ENCODE data around the gene HS1BP3.

Gene HS1BP3

DNA sequence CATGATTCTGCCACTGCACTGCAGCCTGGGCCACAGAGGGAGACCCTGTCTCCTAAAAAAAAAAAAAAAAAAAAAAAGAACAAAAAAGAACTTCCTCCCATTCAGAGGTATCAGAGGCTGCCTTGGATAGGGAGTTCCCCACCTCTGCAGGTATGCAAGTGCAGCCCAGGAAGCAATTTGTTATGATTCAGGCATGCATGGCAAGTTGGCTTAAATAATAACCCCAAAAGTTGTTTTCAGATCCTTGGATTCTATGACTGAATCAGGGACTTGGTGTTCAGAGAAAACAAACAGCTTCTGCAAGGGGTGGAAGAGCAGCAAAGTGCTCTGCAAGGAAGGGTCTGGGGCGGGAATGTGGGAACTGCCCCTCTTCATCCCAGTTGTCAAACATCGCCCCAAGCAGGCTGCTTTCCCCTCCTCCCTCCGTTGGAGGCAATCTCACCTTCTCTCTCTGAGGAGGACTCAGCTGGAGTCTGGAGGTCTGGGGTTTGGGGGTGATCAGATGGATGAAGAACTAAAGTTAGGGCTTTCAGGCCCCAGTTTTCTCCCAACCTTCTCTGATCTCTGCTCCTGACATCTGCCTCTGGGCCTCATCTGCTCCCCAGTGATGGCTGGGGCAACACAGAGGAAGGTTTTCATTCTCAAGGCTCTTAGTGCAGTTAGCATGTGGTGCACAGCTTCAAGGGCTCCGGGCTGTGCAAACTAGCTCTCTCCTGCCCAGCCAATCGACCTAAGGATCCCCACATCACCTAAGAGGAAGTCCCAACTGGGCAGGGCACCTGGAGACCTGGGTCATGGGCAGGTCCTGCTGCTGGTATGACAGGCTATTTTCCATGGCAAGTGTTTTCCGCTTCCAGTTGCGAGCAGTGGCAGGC is 12.5 kb upstream of the HS1BP3 start:
- no peak for DNase-seq (ENCODE audit: low read depth in 3 of 3)

DNA sequence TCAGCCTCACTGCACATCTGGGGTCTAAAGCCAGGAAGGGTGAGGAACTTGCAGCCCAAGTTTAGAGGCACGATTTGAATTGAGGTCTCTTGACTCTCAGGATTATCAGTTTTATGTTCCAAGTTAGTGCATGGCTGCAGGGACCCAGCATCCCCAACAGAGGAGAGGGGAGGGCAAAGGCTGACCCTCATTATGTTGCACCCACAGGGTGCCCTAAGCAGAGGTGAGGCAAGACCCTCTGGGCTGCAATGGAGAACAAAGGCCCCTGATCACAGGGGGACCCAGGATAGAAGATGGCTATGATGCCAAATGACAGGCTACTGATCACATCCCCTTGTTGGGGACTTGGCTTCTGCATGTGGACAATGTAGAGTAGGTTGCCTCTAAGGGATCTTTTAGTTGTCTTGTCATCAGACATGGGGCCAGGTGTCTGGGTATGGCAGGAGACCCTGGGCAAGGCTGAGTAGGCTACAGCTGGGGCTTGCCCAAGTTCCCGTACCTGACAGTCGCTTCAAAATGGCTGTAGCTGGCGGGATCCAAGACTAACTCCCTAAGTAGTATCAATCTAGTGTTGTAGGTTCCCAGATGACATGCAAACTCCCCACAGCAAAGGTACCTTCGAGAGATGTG is 11.5 kb upstream of the HS1BP3 start:
- no peak for DNase-seq (ENCODE audit: low read depth in 3 of 3)

DNA sequence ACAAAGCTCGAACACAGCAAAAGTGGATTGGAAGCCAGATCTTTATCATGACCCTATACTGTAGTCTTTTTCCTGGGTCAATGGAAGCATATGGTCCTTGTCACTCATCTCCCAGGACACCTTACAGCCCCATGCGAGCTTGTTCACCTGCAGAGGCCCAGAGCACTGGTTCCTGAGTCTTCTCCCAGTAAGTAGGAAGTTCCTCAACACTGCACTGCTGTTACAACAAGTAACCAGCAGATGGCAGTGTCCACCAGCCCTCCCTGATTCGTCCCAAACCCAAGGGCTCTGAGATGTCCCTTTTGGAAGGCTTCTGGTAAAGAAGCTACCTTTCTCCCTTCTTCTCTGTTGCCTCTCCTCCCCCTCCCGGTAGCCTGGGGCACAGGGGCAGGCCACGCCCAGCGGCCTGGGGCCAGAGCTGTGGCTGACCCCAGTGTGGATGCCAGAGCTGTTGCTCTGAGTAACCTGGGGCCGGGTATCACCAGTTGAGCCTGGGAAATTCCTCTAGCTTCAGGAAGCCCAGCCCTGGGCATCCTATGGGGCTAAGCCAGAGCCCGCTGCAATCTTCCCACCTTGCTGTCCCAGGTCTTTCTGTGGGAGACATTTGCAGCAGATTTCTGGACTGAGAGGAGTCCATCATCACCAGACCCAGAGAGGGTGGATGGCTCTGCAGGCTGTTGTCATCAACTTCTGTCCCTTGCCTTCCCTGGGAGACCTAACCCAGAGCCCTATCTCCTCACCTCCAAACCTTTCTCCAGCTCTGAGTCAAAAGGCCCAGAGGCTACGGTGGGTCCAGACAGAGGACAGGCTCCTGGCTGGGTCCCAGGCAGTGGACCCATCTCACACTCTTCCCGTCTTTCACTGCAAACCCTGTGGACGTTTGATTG is 10.8 kb upstream of the HS1BP3 start:
- peak; percentile 49 to 53 (median 49) for DNase-seq (ENCODE audit: low read depth in 3 of 3)

DNA sequence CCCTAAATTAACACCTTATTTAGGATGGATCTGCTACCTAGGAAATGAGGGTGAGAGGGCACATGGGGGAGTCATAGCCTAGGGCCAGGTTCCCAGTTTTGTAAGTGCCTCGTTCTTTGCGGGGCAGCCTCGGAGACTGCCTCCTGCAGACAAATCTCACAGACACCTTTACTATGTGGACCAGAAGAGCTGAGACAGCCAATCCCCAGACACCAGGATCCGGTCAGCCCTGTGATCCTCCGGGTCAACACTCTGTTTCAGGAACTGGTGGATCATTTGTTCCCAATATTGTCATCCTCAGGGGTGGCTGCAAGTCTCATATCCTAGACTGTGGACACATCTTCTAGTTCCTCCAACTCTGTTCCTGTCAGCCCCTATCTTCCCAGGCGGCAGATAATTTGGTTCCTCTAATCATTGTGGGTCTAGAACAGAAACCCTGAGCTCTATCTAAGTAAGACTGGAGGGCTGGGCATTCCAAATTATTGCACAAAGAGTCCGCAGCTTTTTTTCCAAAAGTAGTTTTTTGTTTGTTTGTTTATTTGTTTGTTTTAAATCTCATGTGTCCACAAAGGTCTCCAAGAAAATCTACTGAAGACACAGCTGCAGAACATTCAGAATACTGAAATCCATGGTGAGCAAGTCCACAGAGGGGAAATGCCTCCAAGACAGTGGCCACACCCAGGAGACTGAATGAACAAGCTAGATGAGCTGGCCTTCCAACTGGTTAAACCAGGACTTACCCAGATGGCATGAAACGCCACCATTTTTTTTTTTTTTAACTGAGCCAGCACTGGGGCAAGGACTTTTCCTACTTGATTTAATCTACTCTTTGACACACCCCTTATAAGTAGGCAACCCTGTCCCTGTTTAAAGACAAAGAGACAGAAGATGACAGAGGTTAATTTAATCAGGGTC is 9.9 kb upstream of the HS1BP3 start:
- no peak for DNase-seq (ENCODE audit: low read depth in 3 of 3)

DNA sequence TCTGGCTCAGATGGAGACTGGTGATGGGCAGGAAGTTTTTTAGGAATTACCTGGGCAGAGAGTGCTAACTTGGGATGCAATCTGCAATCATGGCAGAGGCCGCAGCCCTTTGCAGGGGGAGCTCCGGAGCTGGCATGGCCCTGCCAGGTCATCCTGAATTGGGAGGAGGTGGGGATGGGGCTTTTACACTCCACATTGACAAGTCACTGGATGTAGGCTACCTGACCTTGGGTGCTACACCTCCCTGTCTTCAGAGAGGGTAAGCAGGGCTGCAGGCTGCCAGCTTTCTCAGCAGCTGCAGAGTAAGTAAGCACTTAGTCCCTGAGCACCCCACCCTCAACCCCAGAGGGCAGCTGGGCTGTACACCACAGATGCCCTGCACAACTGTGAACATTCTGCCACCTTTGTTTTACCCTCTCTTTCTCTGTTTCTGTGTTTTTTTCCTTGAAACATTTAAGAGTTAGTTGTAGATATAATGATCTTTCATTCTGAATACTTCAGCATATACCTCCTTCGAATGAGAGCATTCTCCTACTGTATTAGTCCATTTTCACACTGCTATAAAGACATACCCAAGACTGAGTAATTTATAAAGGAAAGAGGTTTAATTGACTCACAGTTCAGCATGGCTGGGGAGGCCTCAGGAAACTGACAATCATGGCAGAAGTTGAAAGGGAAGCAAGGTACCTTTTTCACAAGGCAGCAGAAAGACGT is 6.8 kb upstream of the HS1BP3 start:
- DNase-seq (ENCODE audit: low read depth in 3 of 3): no peak

DNA sequence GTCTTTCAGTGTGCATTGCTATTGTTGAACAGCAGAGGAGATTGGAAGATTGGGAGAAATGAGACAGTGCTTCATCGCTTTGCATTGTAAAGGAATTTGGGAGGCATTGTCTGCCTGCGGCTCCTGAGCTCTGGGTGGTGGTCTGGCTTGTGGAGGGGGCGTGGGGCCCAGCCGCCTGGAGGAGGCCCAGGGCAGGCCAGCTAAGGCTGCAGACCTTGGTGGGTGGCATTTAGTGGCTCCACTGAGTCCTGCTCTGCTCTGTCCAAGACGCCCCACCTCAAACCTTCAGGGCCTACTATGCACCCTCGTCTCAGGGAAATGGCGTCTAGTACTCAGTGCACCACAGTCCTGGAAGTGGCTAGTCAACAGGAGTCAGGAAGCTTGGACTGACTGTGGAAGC is 5.7 kb upstream of the HS1BP3 start:
- DNase-seq (ENCODE audit: low read depth in 3 of 3): no peak

DNA sequence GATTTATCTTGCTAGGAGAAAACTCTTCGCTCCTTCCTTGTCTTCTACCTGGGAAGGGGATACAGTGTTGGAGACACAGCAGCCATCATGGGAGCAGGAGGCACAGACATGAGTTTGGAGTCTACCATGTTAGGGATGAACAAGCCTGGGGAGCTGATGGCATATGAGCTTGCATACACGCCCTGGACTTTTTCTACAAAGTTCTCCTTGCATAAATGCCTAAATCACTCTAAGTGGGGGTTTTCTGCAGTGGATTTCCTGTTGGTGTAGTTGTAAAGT is 3.6 kb upstream of the HS1BP3 start:
- DNase-seq (ENCODE audit: low read depth in 3 of 3): no peak

DNA sequence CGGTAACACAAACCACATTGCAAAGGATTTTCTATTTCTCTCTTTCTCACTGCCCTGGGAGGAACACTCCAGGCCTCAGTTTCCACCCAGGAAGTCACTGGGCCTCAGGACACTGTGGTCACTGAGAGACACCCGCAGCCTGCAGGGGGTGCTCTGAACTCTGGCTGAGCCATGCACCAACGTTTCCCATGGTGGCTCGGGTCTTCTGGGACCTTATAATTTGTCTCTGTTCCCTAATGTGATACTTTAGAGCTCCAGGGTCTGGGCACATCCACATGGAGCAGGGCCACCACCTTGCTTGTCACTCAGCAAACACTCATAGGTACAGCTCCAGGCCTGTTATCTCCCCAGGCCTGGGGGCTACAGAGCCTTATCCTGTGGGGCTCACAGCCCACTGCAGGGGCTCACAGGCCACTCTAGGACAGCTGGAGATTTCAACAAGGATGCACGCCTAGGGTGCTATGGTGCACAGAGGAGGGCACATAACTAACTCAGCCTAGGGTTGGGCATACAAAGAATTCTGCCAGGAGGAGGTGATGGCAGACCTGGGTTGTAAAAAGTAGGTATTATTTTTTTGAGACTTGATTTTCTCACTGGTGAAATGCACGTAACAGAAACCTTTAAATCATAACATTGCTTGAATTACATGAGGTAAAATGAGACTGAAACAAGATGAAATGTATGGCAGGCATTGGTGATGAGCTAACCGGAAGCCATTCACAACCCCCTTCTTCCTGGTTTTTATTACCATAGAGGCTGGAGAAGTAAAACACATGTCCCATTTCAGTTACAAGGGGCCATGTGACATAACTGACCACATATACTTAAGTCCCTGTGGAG is 3.0 kb upstream of the HS1BP3 start:
- DNase-seq (ENCODE audit: low read depth in 3 of 3): no peak

DNA sequence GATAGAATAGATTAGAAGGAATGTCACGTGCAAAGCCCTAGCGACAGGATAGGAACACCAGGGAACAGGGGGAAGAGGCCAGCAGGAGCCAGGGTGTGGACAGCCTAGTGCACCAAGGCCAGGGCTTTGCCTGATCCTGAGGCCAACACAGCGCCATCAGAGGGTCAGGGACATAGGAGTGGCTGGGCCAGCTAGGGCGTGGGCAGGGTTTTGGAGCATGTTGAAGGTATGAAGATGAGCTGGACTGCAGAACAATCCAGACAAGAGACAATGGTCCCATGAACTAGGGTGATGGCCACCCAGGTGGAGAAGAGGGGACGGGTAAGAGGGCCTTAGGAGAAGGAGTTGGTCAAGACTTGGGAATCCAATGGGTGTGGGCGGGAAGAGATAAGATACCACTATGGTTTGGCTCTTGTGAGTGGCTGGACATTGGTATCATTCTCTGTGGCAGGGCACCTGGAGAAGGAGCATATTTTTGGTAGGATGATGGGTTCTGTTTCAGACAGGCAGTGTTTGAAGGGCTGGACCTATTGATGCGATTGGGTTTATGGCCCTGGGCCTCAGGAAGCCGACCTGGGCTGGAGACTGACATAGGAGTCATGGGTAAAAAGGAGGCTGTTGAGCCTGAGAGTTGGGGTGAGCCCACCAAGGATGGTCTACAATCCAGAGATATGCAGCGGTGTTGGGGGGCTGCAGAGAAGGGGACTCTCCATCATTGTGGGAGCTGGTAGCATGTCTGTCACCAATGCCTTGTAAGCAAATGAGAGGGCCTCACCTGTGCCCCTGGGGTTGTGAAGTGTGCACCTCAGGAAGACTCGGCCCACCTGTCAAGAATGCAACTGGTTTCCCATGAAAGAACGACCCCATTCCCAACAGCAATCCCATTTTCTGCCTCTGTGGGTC is 2.0 kb upstream of the HS1BP3 start:
- no peak for DNase-seq (ENCODE audit: low read depth in 3 of 3)

DNA sequence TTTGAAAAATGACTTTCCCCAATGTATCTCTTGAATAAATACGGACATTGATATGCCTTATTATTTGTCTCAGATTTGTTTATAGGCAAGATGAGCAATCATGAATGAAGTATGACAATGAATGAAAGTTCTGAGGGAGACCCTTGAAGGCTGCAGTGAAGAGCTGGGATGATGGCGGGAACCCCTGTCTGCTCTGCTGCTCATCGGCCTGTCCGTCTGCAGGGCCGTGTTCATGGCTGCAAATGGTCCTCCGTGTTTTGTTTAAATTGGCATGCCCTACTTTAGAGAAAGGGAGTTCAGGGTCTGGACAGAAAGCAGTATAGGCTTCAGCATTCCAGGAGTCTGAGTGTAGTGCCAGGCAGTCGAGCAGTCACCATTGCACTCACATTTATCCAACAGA is 1.2 kb upstream of the HS1BP3 start:
- no peak for DNase-seq (ENCODE audit: low read depth in 3 of 3)

DNA sequence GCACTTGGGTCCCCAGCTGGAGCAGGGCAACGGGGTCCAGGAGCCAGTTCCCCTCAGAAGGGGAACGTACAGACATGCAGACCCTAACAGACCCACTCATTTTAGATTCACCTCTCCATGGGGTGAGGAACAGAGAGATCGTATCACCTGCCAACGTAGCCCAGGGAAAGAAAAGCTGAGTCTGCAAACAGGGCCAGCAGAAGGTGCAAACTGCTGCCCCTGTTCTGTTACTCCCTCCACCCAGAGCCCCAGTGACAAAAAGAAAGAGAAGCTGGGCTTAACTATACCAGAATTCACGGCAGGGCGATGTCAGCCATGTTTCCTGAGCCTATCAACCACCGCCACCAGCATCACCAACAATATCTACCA is 817 bp upstream of the HS1BP3 start:
- no peak for DNase-seq (ENCODE audit: low read depth in 3 of 3)

DNA sequence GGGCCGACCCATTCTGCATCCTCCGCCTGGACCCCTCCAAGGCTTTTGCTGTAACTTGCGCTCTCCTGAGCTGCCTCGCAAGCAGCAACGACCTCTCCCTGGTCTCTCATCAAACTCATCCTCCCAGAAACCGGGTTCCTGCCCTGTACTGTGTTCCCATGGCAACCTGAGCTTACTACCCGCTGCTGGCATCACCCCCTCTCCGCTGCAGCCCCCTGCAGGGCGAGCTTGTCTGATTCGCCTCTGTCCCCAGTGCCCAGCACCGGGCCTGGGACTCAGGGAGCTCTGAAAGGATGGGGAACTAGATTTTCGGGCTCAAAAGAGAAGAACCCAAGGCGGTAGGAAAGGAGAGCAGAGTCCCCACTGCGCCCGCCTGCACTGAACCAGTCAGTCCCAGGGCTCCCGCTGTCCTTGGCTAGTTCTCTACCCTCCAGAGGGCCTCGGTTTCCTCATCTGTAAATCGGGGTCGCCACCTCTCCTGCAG is 463 bp downstream of the HS1BP3 start:
- DNase-seq (ENCODE audit: low read depth in 3 of 3): no peak

DNA sequence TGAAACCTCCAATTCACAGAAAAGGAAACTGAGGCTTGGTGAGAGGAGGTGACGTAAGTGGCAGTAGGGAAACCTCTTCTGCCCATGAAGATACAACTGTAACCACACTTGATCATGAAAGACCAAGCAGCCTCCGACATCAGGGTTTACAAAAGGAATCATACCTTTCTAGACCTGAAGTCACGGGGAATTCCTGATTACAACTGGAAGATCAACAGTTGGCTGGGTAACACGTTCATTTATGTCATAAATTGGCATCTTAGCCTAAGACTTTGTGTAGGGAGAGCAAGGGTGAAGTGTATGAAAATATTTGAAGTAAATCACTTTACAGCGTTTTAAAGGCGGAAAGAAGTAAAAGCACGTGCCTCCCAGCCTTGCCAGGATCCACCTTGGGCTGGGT is 922 bp downstream of the HS1BP3 start:
- no peak for DNase-seq (ENCODE audit: low read depth in 3 of 3)

DNA sequence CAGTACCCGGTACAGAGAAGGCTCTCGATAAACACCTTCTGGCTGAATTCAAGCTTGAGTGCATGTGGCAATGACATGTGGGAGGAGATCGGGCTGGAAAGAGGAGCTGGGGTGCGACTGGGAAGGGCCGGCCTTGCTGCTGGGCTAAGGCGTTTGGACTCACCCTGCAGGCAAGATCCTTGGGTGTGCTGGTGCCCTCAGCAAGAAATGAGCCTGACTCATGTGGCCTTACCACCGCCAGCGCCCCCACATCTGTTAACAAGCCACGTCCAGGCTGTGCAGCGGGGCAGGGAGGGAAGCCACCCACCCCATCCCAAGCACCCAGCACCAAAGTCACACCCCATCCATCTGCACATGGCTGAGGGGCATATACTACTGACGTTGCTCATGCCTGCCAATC is 1.3 kb downstream of the HS1BP3 start:
- DNase-seq (ENCODE audit: low read depth in 3 of 3): no peak

DNA sequence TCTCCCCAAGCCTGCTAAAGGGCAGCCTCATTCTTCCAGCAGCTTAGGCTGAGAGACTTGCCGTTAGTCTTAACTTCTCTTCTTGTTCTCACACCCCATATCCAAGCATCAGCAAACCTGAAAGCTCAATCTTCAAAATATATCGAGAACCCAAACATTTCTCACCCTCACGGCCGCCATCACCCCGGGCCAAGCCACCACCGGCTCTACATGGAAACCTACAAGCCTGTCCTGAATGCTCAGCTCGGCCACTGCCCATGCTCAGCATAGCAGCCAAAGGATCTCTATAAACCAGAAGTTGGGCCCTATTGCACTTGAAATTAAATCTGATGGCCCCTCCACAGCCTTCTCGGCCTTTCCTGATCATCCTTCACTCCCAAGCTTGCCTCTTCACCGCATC is 2.1 kb downstream of the HS1BP3 start:
- no peak for DNase-seq (ENCODE audit: low read depth in 3 of 3)

DNA sequence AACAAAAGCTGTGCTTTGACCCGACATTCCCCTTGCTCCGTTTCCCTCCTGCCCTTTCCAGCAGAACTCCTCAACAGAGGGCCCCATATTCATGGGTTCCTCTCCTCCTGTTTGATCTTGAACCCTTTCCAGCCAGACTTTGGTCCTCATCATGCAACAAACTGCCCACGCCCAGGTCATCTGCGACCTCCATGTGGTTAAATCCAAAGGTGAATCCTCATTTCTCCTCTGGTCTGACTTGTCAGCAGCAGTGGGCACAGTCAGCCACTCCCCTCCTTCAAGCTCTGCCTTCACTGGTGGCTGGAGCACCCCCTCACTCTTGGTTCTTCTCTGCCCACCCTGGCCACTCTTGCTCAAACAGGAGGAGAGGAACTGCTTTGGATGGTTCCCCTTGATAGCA is 2.7 kb downstream of the HS1BP3 start:
- no peak for DNase-seq (ENCODE audit: low read depth in 3 of 3)

DNA sequence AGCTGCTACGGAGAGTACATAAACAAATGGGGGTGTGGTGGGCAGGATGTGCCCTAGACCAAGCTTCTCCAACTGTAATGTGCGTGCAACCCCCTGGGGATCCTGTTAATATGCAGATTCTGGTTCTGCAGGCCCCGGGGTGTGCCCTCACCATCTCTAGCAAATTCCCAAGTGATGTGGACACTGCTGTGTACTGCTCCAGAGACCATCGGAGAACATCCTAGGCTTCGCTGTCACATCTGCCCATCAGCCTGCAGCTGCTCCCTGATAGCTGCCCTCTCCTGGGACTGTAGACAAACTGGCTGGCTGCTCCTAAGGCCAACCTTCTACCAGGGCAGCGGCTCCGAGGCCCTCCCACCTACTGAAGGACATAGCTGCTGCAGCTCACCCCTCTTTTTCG is 3.2 kb downstream of the HS1BP3 start:
- DNase-seq (ENCODE audit: low read depth in 3 of 3): no peak

DNA sequence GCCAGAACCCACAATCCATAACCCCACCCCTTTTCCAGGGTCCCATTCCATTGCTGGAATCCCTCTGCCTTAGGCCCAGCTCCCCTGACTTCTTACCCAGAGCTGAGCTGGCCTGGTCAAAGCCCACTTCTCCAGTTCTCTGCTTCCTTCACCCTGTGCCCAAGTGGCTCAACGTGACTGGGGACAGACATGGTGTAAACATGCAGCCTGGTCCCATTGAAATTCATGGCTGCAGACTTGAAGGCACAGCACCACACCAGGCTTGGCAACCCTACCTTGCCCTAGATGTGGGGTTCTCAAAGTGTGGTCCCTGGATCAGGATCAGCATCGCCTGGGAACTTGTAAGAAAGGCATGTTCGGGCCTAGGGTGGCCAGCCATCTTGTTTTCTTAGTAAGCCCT is 3.7 kb downstream of the HS1BP3 start:
- no peak for DNase-seq (ENCODE audit: low read depth in 3 of 3)

DNA sequence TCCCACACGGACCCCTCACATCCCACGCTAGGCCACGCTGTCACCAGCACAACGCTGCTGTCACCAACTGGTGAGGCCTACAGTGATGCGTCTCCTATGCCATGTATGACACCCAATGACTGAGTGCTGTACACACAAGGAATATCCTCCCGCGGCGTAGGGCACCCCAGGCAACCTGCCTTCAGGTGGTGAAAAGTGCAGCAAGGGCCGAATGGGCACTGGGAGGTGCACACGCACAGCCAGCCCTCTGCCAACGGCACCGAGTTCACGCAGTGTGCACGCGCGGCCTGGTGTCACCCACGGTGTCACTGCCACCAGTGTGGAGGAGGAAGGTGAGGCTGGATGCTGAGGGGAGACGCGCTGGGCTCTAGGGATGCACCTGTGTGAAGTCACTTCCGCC is 4.5 kb downstream of the HS1BP3 start:
- no peak for DNase-seq (ENCODE audit: low read depth in 3 of 3)

All from stimulated activated CD4-positive, alpha-beta T cell treated with anti-CD3 and anti-CD28 coated beads, TNF-alpha, amount 100 ng/mL, for 24 hours (primary cell).